Measurements from ENCODE around the gene VAPB.

DNA sequence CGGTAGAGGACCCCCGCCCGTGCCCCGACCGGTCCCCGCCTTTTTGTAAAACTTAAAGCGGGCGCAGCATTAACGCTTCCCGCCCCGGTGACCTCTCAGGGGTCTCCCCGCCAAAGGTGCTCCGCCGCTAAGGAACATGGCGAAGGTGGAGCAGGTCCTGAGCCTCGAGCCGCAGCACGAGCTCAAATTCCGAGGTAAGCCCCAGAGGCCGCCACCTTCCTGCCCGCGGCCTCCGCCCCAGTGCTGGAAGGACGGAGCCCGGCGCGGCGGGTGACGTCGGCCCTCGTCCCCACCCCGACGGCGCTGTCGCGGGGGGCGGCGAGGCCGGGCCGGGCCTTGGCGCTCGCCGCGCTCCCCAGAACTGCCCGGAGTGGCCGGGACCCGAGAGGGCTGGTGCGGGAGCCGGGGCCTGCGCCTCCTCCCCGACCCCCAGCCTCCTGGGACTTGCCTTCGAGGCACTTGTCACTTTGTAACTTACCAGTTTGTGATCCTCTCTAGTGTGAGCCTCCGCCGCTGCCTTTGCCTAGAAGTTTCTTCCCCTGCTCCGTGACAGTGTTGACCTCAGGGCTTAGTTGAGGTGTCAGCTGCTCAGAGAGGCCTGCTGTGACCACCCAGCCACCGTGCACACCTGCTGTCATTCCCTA lies 417 bp downstream of the VAPB start:
- no peak for TF ChIP-seq POLR2A (IDR thresholded peaks at IDR 0.05)
- TF ChIP-seq, protein P1, sequence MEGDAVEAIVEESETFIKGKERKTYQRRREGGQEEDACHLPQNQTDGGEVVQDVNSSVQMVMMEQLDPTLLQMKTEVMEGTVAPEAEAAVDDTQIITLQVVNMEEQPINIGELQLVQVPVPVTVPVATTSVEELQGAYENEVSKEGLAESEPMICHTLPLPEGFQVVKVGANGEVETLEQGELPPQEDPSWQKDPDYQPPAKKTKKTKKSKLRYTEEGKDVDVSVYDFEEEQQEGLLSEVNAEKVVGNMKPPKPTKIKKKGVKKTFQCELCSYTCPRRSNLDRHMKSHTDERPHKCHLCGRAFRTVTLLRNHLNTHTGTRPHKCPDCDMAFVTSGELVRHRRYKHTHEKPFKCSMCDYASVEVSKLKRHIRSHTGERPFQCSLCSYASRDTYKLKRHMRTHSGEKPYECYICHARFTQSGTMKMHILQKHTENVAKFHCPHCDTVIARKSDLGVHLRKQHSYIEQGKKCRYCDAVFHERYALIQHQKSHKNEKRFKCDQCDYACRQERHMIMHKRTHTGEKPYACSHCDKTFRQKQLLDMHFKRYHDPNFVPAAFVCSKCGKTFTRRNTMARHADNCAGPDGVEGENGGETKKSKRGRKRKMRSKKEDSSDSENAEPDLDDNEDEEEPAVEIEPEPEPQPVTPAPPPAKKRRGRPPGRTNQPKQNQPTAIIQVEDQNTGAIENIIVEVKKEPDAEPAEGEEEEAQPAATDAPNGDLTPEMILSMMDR (IDR thresholded peaks at IDR 0.05): no peak

Measured in lower leg skin (tissue), 3 donors.